HS-27A (cell line): Measurements from ENCODE around the gene PADI2.

ENCODE experiments used
- DNase-seq: peaks from one replicate; pipeline ENCODE4 v3.0.0-alpha.2; 2012; ENCODE audit warnings: low read depth, missing footprints

Gene PADI2

GRCh38 chr1:17112496-17113236, 6.6 kb downstream of the PADI2 start:
- DNase-seq, result no peak

DNA sequence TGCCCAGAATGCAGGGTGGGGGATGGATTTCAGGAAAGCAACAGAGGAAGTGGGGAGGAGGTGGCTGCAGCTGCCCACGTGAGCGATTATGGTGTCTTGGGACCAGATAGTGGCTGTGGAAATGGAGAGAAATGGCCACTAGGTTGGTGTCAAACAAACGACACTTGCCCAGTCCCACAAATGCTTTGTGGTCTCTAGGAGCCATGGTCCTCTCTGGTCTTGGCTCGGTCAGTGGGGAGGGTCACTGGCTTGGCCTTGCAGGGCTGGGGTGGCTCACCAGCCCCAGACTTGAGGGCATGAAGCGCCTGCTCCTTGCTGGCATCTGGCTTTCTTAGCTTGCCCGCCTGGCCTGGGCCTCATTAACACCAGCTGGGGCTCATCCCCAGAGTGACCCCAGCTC, 7.2 kb downstream of the PADI2 start:
- no peak for DNase-seq

- no peak for DNase-seq
Observed at GRCh38 chr1:17110555-17110926, 8.7 kb downstream of the PADI2 start.

DNA sequence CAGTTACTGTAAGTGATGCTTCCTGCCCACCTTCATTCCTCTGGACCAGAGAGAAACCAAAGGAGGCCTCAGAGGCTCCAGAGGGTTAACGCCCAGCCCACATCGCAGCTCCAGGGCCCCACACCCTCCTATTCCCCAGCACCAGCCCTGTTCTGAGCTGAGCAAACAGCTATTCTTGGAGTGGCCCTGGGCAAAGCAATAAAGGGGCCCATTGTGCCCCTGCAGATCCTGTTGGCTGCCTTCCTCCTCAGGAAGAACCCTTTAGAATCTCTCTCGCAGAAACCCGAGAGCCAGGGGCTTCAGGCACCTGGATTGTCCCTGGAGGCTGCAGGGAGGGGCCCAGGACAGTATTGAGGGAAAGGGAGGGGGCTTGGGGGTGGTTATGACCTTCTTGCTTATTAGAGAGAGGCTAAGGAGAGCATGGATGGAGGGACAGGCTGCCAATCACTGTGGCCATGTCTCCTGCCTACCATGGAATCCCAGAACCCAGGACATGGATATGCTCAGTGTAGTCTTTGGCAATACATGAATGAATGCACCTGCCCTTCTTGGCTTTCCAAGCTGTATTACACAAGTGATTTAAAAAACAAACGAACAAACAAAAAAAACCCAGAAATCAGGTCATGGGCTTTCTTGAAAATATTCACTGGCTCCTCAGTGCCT, 9.2 kb downstream of the PADI2 start:
- DNase-seq, result no peak

GRCh38 chr1:17108786-17109185, 10.5 kb downstream of the PADI2 start:
- no peak for DNase-seq

- DNase-seq, result no peak
Observed at GRCh38 chr1:17108360-17108759, 10.9 kb downstream of the PADI2 start.

GRCh38 chr1:17104782-17105181, 14.5 kb downstream of the PADI2 start:
- no peak for DNase-seq

DNA sequence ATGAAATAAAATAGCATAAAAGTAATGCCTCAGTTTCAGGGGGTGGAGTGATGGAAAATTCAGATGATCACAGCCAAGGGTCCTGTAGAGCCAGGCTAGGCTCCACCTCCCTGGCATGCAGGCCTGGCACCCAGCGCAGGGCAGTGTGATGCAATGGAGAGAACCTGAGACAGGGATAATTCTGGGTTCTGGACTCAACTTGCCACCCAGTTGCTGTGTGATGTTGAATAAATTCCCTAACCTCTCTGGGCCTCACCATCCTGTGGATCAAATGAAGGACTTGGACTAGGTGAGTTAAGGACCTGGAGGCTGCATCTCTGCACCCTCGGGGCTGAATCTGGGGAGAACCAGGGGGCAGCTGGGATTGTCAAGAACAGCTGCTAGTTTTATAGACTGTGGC, 17.0 kb downstream of the PADI2 start:
- no peak for DNase-seq

- DNase-seq, result no peak
Observed at GRCh38 chr1:17101261-17101660, 18.0 kb downstream of the PADI2 start.

DNA sequence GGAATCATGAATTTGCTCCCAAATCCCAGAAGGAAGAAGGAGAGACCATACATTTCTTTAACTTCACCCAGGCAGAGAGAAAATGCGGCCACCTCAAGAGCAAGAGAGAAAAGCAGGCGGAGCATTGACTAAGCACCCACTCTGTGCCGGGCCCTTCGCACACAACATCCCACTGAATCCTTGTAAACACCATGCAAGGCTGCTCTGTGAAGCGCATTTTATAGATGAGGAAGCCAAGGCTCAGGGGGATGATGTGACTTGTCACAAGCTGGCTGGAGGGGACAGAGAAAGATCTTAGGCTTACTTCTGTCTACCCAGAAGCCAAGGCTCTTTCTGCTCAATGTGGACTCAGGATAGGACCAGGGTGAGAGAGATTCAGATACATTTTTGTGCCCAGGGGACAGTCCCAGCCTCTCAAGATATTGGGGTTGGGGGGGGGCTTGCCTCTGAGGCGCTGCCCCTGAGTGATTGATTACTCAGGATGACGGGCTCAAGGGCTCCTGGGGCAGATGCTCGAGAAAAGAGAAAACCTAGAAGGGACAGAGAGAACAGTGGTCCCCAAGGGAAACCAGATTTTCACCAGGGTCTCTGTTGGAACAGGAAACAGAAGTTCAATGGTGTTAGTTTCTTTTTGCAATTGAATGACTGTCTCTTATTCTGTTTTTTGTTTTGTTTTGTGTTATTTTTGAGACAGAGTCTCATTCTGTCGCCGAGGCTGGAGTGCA, 19.5 kb downstream of the PADI2 start:
- DNase-seq, result no peak

GRCh38 chr1:17098446-17099317, 20.6 kb downstream of the PADI2 start:
- no peak for DNase-seq

GRCh38 chr1:17097787-17098186, 21.5 kb downstream of the PADI2 start:
- no peak for DNase-seq

DNA sequence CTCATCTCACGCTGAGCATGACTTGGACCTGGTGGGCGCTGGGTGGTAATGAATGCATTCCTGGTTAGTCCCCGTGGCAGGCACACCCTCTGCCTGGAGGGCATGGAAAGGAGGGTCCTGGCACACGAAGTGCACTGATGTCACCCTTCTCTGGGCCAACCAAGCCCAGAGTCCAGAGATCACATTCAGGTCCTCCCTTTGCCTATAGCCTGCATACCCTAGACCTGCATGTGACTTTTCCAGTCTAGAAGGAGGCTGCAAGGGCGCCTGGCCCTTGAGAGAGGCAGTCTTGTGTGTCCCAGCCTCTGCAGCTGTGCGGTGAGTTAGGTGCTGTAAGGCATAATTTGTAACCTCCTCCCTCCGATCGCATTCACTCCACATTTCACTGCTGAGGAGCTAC, 22.1 kb downstream of the PADI2 start:
- no peak for DNase-seq

GRCh38 chr1:17096584-17096983, 22.7 kb downstream of the PADI2 start:
- no peak for DNase-seq

- DNase-seq, result no peak
Observed at GRCh38 chr1:17095141-17095540, 24.1 kb downstream of the PADI2 start.

DNA sequence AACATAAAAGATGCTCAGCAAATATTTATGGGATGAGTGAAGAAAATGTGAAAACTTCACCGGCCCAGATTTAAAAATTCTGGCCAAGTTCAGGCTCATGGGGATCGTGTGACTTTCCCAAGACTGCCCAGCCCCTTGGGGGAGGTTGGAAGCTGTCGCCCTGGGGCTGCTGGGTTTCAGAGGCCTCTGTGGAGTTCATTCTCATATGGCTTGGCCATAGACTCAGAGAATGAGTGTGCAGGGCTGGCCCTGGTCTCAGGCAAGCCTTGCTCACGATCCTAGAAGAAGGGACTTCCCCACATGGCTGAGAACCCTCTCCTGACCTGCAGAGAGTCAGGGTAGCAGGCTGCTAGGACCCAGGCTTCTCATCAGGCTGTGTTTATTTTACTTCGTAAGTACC, 24.6 kb downstream of the PADI2 start:
- DNase-seq, result no peak

DNA sequence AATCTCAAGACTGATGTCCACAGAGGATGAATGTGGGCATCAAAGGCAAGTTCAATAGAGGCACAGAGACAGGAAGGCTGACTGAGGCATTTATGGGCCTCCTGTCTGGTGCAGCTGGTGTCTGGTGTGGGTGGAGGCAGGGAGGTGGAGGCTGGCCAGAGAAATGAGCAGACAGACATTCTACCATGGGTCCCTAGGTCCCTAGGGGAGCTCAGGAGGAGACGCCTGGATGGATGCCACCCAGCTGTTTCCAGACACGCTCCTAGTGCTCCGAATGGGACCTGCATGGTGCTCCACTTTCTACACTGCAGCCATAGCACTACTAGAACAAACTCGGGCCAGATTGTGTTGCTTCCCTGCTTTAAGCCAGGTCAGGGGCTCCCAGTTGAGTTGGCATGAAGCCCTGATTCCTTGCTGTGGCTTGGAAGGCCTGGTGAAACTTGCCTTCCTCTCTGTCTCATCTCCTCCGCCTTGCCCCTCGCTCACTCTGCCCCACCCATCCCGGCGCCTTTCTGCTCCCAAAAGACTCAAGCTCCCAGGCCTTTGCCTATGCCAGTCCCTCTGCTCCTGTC, 25.3 kb downstream of the PADI2 start:
- no peak for DNase-seq

DNA sequence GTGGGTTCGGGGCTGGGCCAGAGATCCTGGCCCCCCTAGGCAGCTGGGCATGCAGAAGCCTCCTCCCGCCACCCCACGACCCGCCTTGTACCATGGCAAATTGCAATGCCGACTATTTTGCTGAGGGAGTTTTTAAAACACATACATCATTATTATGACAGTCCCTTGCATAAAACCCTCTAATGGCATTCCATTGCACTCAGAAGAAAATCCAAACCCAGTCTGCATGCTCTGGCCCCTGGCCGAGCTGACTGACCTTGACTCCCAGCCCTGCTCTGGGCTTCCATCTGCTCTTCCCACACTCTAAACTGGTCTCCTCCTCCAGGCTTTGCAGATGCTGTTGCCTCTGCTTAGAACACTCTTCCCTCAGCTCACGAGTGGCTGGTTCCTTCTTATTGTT, 28.0 kb downstream of the PADI2 start:
- DNase-seq, result no peak

GRCh38 chr1:17089506-17089905, 29.7 kb downstream of the PADI2 start:
- DNase-seq, result no peak

DNA sequence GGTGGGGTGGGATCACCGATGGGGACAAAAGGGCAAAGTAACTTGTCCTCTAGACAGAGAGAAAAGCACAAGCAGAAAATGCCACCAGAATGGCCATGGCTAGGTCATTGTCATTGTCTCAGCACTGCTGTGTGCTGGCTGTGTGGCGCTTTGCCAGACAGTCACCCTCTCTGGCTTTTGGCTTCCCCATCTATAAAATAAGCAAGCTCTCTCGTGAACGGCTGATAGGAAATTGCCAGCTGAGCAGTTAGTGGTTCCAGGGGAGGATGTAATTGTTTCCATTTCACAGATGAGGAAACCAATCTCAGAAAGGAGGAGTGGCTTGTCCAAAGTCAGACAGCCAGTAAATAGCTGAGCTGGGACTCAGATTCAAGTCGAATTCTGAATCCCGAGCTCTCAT, 32.5 kb downstream of the PADI2 start:
- no peak for DNase-seq

DNA sequence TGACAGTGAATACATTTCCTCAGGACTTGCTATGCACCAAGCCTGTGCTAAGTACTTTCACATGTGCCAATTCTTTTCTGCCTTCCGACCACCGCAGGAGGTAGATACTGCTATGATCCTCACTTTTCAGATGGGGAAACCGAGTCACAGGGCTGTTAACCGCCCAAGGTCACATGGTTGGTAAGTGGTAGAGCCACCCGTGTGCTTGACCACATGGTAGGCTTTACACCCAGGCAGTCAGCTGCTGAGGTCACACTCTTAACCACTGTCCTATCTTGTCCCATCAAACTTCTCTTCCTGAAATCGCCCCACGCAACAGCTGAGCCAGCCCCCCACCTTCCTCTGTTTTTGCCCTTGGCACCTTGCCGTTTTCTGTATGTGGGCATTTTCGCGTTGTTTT, 34.5 kb downstream of the PADI2 start:
- DNase-seq, result no peak

DNA sequence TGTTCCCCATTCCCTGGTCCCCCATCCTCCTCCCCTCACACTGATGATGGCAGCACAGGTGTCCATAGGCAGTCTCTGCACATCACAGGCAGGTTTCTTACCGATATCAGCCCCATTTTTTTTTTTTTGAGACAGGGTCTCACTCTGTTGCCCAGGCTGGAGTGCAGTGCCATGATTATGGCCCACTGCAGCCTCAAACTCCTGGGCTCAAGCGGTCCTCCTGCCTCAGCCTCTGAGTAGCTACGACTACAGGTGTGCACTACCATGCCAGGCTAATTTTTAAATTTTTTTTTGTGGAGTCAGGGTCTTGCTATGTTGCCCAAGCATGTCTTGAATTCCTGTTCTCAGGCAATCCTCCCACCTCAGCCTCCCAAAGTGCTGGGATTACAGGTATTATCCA, 36.5 kb downstream of the PADI2 start:
- no peak for DNase-seq
